Mucosa of rectum (tissue), 2 donors: ENCODE measurements around the gene GOLGA3.
"Not testable (repeated sequence)": the region's sequence is repeated elsewhere in the genome, so short reads cannot be mapped to it uniquely, and the experiment has no call there.

Source experiments
- H3K27ac ChIP-seq, 2 donors: one replicate each; pipeline ENCODE4 v1.7.0; 2013; ENCODE audit warnings: inconsistent platforms in 2 of 2, low read depth in 2 of 2, low read length in 2 of 2
- H3K27me3 ChIP-seq, 2 donors: one replicate each; pipeline ENCODE4 v1.7.0; 2013; ENCODE audit warnings: low read length in 2 of 2; ENCODE audit not compliant: control insufficient read depth in 2 of 2, insufficient read depth in 2 of 2
- H3K36me3 ChIP-seq, 2 donors: one replicate each; pipeline ENCODE4 v1.7.0; 2013; ENCODE audit warnings: low read length in 2 of 2; ENCODE audit not compliant: control insufficient read depth in 2 of 2, insufficient read depth in 2 of 2
- H3K4me1 ChIP-seq, 2 donors: one replicate each; pipeline ENCODE4 v1.7.0; 2013; ENCODE audit warnings: low read length in 2 of 2, mild to moderate bottlenecking in 1 of 2; ENCODE audit not compliant: control insufficient read depth in 2 of 2, insufficient read depth in 2 of 2
- H3K4me3 ChIP-seq, 2 donors: one replicate each; pipeline ENCODE4 v1.7.0; 2013; ENCODE audit warnings: low read length in 2 of 2
- H3K9ac ChIP-seq, 2 donors: one replicate each; pipeline ENCODE4 v1.7.0; 2013; ENCODE audit warnings: low read length in 2 of 2, low read depth in 1 of 2, mild to moderate bottlenecking in 1 of 2
- H3K9me3 ChIP-seq, 2 donors: one replicate each; pipeline ENCODE4 v1.7.0; 2013; ENCODE audit warnings: low read length in 2 of 2; ENCODE audit not compliant: control insufficient read depth in 2 of 2
- donor health status: healthy.
- donor health status: Normal muscosa, but diverticular disease.

Gene GOLGA3

DNA sequence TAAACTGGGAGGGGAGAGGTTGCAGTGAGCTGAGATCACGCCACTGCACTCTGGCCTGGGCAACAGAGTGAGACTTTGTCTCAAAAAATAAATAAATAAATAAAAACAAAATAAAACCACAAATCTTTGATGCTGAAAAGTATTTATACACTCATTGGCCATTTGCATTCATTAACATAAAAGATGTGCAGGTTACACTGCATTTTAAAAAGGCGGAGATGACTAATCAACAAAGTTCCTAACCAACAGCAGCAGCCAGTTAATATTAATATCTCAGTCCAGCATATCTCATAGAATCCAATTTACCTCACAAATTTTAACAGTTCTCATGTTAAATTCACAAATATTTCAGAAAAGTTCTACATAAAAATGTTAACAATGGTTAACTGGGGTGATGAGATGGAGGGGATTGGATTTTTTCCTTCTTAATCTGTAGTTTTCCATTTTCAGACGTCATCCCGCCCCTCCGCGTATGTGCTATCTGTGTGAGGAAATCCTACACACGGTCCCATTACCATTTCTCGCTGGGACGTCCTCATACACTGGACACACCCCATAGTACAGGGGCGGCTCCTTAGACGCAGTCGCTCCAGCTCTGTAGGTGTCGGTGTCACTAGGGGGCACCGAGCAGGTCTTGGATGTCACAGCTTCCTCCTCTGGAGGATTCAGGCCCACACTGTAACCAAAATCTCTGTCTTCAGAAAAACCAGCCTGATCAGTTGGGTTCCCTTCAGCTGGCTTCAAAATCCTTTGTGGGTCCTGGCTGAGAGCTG is 74.3 kb downstream of the GOLGA3 start:
- Histone ChIP-seq H3K4me3 (no peak overlapping the region), H3K9me3 (no peaks in the 10 kb centered on the region), H3K27me3 (no peaks in the 10 kb centered on the region), H3K4me1 (no peaks in the 10 kb centered on the region), H3K9ac (no peak overlapping the region), H3K36me3 (peaks cover 23 to 38% of the 10 kb centered on the region in 2 donors), H3K27ac (no peak overlapping the region)

DNA sequence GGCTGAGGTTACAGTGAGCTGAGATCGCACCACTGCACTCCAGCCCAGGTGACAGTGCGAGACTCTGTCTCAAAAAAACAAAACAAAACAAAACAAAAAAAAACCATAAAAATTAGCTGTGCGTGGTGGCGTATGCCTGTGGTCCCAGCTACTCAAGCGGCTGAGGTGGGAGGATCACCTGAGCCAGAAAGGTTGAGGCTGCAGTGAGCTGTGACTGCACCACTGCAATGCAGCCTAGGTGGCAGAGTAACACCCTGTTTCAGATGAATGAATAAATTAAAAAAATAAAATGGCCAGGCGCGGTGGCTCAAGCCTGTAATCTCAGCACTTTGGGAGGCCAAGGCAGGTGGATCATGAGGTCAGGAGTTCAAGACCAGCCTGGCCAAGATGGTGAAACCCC is 75.0 kb downstream of the GOLGA3 start:
- H3K9ac ChIP-seq, H3K4me3 ChIP-seq, H3K4me1 ChIP-seq, H3K27me3 ChIP-seq, H3K27ac ChIP-seq, H3K9me3 ChIP-seq: not testable (repeated sequence)
- H3K36me3 ChIP-seq = peaks cover 28 to 44% of the 10 kb centered on the region in 2 donors

DNA sequence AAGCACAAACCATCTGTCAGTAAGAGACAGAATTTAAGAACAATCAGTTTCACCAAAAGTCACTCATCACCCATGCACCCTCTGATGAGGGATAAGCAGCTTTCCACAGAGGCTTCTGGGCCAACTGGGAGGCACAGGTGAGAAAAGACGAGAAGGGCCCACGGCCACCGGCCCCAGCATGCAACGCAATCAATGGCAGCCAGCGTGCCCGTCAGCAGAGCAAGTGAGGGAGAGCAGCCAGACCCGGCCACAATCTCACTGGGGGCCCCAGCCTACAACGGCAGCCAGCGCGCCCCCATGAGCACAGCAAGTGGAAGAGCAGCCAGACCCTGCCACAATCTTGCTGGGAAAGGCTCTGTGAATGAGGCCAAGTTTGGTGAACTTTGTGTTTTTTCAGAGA is 80.3 kb downstream of the GOLGA3 start:
- peaks cover 62 to 77% of the 10 kb centered on the region in 2 donors for H3K36me3 ChIP-seq
- H3K9ac ChIP-seq = no peak overlapping the region
- no peaks in the 10 kb centered on the region for H3K4me1 ChIP-seq
- H3K4me3 ChIP-seq = no peak overlapping the region
- H3K9me3 ChIP-seq = no peaks in the 10 kb centered on the region
- no peak overlapping the region for H3K27ac ChIP-seq
- no peaks in the 10 kb centered on the region for H3K27me3 ChIP-seq

DNA sequence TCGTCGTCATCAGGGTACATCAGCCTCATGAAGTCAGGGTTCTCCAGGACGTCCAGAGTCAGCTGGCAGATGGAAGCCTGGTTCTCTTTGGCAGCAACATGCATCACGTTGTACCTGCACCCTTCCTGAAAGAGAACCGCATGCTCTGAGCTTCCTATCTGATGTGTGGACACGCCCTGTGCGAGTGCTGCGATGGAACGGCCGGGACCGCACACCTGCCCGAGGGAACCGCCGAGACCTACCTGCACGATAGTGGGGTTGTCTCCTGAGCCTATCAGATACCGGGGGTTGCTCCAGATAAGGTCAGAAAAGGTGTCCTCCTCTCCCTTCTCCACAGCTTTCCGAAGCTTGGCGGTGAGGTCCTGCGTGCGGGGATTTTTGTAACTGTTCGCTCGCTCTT is 80.8 kb downstream of the GOLGA3 start:
- H3K36me3 ChIP-seq = peaks cover 64 to 76% of the 10 kb centered on the region in 2 donors
- no peaks in the 10 kb centered on the region for H3K4me1 ChIP-seq
- H3K27ac ChIP-seq = no peak overlapping the region
- no peak overlapping the region for H3K4me3 ChIP-seq
- no peaks in the 10 kb centered on the region for H3K9me3 ChIP-seq
- no peak overlapping the region for H3K9ac ChIP-seq
- H3K27me3 ChIP-seq = no peaks in the 10 kb centered on the region

DNA sequence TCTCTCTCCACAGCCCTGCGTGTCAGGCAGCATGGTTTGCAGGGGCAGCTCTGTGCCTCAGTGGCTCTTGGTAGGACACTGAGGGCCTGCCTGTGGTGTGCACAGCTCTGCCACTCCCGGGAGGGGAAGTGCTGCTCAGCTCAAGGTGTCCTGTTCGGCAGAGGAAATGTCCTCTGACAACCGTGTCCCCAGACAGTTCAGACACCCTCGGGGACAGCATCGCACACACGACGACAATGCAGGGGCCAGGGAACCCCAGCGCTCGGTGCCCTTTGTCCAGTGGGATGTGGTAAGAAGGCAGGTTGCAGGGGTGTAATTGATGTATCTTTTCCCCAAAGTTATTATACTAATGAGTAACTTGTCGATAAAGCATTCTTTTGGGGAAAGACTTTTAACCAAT is 81.3 kb downstream of the GOLGA3 start:
- peaks cover 68 to 76% of the 10 kb centered on the region in 2 donors for H3K36me3 ChIP-seq

DNA sequence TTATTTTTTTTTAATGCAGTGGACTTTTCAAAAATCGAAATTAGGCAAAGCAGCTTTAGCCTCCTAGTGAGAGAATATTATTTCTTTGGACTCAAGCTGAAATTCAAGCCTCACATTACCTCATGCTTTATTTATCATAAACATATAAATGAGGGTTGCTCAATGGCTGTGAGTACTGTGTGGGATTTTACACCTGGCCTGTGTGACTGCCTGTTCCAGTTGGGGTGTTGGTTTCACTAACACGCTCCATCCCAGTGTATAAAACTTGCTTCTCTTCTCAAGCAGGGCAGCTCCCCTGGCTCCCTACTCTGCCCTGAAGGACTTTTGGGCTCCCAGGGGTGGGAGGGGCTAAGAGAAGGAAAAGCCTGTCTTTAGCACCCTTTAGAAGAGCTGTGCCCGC is 82.1 kb downstream of the GOLGA3 start:
- Histone ChIP-seq H3K36me3 (peaks cover 75 to 78% of the 10 kb centered on the region in 2 donors), H3K27ac (no peak overlapping the region)

More for the DNA sequence above, 81.3 kb downstream of the GOLGA3 start:
- H3K9me3 ChIP-seq = no peaks in the 10 kb centered on the region
- H3K27ac ChIP-seq = no peak overlapping the region
- H3K4me3 ChIP-seq = no peak overlapping the region
- no peaks in the 10 kb centered on the region for H3K27me3 ChIP-seq
- H3K4me1 ChIP-seq = no peaks in the 10 kb centered on the region
- no peak overlapping the region for H3K9ac ChIP-seq

DNA sequence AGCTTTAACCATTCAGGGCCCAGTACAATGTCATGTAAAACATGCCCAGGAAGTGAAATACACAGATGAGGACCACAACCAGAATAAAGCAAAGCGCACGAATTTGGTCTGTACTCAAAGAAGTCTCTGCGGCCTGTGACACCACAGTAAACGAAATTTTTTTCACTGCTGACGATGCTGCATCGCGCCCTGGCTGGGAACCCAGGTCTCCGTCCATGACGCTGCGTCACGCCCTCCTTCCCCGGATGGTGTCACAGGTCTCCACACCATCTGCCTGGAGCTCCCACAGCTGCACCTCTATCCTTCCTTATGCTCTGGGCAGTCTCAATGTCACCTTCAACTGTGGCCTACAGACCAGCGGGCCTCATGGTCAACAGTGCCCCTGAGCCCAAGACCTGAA is 84.8 kb downstream of the GOLGA3 start:
- Histone ChIP-seq H3K9ac (no peak overlapping the region), H3K9me3 (no peaks in the 10 kb centered on the region), H3K36me3 (peaks cover 79 to 87% of the 10 kb centered on the region in 2 donors), H3K27ac (no peak overlapping the region), H3K27me3 (no peaks in the 10 kb centered on the region), H3K4me3 (no peak overlapping the region), H3K4me1 (no peaks in the 10 kb centered on the region)

More for the DNA sequence above, 82.1 kb downstream of the GOLGA3 start:
- H3K27me3 ChIP-seq = no peaks in the 10 kb centered on the region
- no peaks in the 10 kb centered on the region for H3K4me1 ChIP-seq
- H3K9me3 ChIP-seq = no peaks in the 10 kb centered on the region
- H3K4me3 ChIP-seq = no peak overlapping the region
- no peak overlapping the region for H3K9ac ChIP-seq

DNA sequence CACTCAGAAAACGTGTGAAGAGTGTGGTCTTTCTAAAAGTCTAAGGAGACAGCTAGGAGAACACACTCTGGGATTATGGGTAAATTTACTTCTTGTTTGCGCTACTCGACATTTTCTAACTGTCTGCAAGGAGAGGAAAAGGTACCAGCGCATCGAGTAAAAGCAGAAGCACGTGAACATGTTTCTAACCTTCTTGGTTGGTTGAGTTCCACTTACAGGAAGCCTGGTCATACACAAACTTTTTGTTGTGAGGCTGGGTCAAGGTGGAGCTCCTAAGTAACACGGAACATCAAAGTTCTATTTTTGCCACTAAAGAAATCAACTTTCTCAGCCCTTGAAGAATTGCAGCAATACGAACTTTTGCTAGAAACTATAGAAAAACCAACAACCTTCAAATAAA is 87.0 kb downstream of the GOLGA3 start:
- Histone ChIP-seq H3K27me3 (no peaks in the 10 kb centered on the region), H3K36me3 (peaks cover 68 to 79% of the 10 kb centered on the region in 2 donors), H3K27ac (no peak overlapping the region), H3K9me3 (no peaks in the 10 kb centered on the region), H3K9ac (no peak overlapping the region), H3K4me3 (no peak overlapping the region), H3K4me1 (no peaks in the 10 kb centered on the region)

DNA sequence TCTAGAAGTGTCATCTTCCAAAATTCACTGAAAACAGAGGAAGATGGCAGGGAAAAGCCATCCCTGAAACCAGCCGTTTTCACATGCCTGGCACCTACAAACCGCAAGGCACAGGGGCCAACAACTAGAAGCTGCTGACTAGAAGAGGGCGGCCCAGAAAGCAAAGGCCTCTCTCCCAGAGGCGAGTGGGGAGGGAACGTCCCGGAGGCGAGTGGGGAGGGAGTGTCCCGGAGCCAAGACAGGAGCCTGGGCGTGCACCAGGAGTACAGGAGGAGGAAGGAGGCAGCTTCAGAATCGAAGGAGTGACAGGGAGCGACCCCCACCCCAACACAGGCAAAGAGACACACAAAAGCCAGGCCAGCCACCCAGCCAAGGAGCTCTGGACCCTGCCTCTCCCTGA is 88.0 kb downstream of the GOLGA3 start:
- H3K27me3 ChIP-seq = no peaks in the 10 kb centered on the region
- H3K27ac ChIP-seq = no peak overlapping the region
- no peaks in the 10 kb centered on the region for H3K4me1 ChIP-seq
- no peak overlapping the region for H3K9ac ChIP-seq
- H3K36me3 ChIP-seq = peaks cover 69 to 78% of the 10 kb centered on the region in 2 donors
- H3K4me3 ChIP-seq = no peak overlapping the region
- H3K9me3 ChIP-seq = no peaks in the 10 kb centered on the region

DNA sequence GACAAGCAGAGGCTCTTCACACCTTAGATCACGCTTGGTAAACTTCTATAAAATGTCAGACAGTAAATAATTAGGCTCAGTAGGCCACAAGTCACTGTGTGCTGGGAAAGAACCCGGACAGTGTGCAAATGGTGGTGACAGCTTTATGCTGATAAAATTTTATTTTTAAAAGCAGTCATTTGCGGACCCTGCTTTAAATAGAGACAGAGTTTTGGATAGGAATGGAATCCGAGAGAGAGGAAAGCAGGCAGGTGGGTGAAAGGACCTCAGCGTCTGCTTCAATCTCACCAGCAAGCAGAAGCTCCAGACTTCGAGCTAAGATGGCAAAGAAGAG is 88.4 kb downstream of the GOLGA3 start:
- no peak overlapping the region for H3K4me3 ChIP-seq
- H3K36me3 ChIP-seq = peaks cover 69 to 78% of the 10 kb centered on the region in 2 donors
- H3K4me1 ChIP-seq = no peaks in the 10 kb centered on the region
- no peak overlapping the region for H3K27ac ChIP-seq
- no peak overlapping the region for H3K9ac ChIP-seq
- no peaks in the 10 kb centered on the region for H3K27me3 ChIP-seq
- H3K9me3 ChIP-seq = no peaks in the 10 kb centered on the region
